Aorta (tissue), 5 donors: ENCODE data around the gene TRABD2B. TPM values are rescaled to one million over a fixed set of nuclear protein-coding genes. Genes with fewer than 3 reads are reported as not detected.

Experiments
- ATAC-seq: fragments of 200-7000 bp; cut with Tn5 transposase; one replicate; pipeline ENCODE4 v1.9.1; 2022; ENCODE audit warnings: moderate library complexity; ENCODE audit not compliant: low FRiP score
- DNase-seq, 2 donors: peaks; one replicate each; pipeline ENCODE4 v3.0.0-alpha.2; 2020
- H3K27ac ChIP-seq, 2 donors: one replicate each; pipeline ENCODE4 v1.5.1; 2013; ENCODE audit warnings: low read length in 2 of 2, mild to moderate bottlenecking in 2 of 2, moderate library complexity in 2 of 2, control low read depth in 1 of 2, inconsistent platforms in 1 of 2, low read depth in 1 of 2
- H3K27me3 ChIP-seq, 2 donors: one replicate each; pipeline ENCODE4 v1.6.1; 2013; ENCODE audit warnings: control low read depth in 1 of 2, low read length in 1 of 2, mild to moderate bottlenecking in 1 of 2, moderate library complexity in 1 of 2; ENCODE audit not compliant: insufficient read depth in 2 of 2, control insufficient read depth in 1 of 2
- H3K36me3 ChIP-seq, 2 donors: one replicate each; pipeline ENCODE4 v1.6.1; 2013; ENCODE audit warnings: control low read depth in 1 of 2, low read length in 1 of 2, mild to moderate bottlenecking in 1 of 2; ENCODE audit not compliant: insufficient read depth in 2 of 2, control insufficient read depth in 1 of 2
- H3K4me1 ChIP-seq, 2 donors: one replicate each; pipeline ENCODE4 v1.6.1; 2013; ENCODE audit warnings: low read length in 2 of 2, control low read depth in 1 of 2, mild to moderate bottlenecking in 1 of 2, moderate library complexity in 1 of 2; ENCODE audit not compliant: insufficient read depth in 2 of 2, control insufficient read depth in 1 of 2
- H3K4me3 ChIP-seq, 2 donors: one replicate each; pipeline ENCODE4 v1.5.1; 2013; ENCODE audit warnings: low read length in 2 of 2, control low read depth in 1 of 2, mild to moderate bottlenecking in 1 of 2
- H3K9me3 ChIP-seq: one replicate; pipeline ENCODE4 v1.6.1; 2013; ENCODE audit warnings: mild to moderate bottlenecking, low read length; ENCODE audit not compliant: control insufficient read depth
- WGBS, 2 donors: extraction: QIAGEN DNeasy Blood & Tissue Kit; methylation state at CpG; one replicate each; pipeline ENCODE4 v1.1.7; 2013; 5-methylcytosine and 5-hydroxymethylcytosine counted together
- intact Hi-C, 2 donors: fragments of 100-400 bp; cut with DNase I; formaldehyde crosslinking; loops; one replicate each; pipeline versions ENCODE4 v1.14.2 to v1.15.0; 2022
- polyA plus RNA-seq, 2 donors: library from polyadenylated mRNA; stranded (reverse); fragments of 200-250 nt; gene quantifications; one replicate each; pipeline ENCODE4 v1.2.3, GENCODE V29; 2013
- total RNA-seq, 2 donors: library from RNA; stranded (reverse); fragmentation: NEBNext Ultra II Directional; extraction: Animal tissue kit (Norgen Biotek cat#: 25700); gene quantifications; one replicate each; pipeline ENCODE4 v1.2.1, GENCODE V29; 2021
- donor health status: healthy with polysubstance abuse.
- donor health status: Bipolar disorder and iron deficiency.
- donor health status: DM: no; HTN: no; CAD: no.
- donor health status: DM: no; HTN: no; CAD: no.
- donor health status: DM: yes; HTN: yes; CAD: no.

Gene TRABD2B
- total and polyA plus RNA-seq, 4 donors: 6.0 to 13.3 (median 8.5) TPM

GRCh38 chr1:47998396-47998990, 1.3 kb upstream of the TRABD2B start:
- 91 to 93% methylated on average over 8 of the region's 8 CpGs for WGBS, 2 donors
- intact Hi-C loops: loop anchor here (2.0 to 5.0 kb wide), 4 partner anchors 62 to 261 kb away; no protein-coding TSS in a partner anchor
- no peaks in the 10 kb centered on the region for H3K4me1 ChIP-seq

GRCh38 chr1:47996406-47997226, 569 bp downstream of the TRABD2B start:
- peak; percentile 34 for ATAC-seq
- Histone ChIP-seq H3K27me3 (no peaks in the 10 kb centered on the region), H3K36me3 (no peaks in the 10 kb centered on the region), H3K27ac (peak overlapping the region in 1 of 2 donors; percentile 45), H3K4me3 (peak overlapping the region; percentile 80 to 92), H3K9me3 (no peaks in the 10 kb centered on the region), H3K4me1 (peaks cover 0 to 2% of the 10 kb centered on the region in 2 donors)
- peak; percentile 59 to 80 for DNase-seq
- intact Hi-C loops: loop anchor here in 1 of 2 donors (1.0 to 5.0 kb wide), 4 partner anchors 65 to 259 kb away; no protein-coding TSS in a partner anchor
- 0 to 1% methylated on average over 64 to 80 of the region's 80 CpGs for WGBS, 2 donors

More at GRCh38 chr1:47998396-47998990, 1.3 kb upstream of the TRABD2B start:
- no peaks in the 10 kb centered on the region for H3K9me3 ChIP-seq
- no peak for DNase-seq
- no peak overlapping the region for H3K4me3 ChIP-seq
- H3K36me3 ChIP-seq: no peaks in the 10 kb centered on the region
- H3K27me3 ChIP-seq: no peaks in the 10 kb centered on the region
- no peak for ATAC-seq
- no peak overlapping the region for H3K27ac ChIP-seq

- no peaks in the 10 kb centered on the region for H3K27me3 ChIP-seq
- DNase-seq: no peak
- H3K4me3 ChIP-seq: peak overlapping the region; percentile 80 to 92
- H3K36me3 ChIP-seq: peaks cover 0 to 2% of the 10 kb centered on the region in 2 donors
- no peak overlapping the region for H3K27ac ChIP-seq
- no peaks in the 10 kb centered on the region for H3K9me3 ChIP-seq
- WGBS, 2 donors: 30 to 32% methylated on average over 7 of the region's 7 CpGs
- intact Hi-C loops: loop anchor here in 1 of 2 donors (5.0 kb wide), 3 partner anchors 206 to 259 kb away; no protein-coding TSS in a partner anchor
- H3K4me1 ChIP-seq: peaks cover 0 to 2% of the 10 kb centered on the region in 2 donors
- ATAC-seq: no peak
These were observed 1.2 kb downstream of the TRABD2B start for GRCh38 chr1:47996060-47996405.

- no peak overlapping the region for H3K27ac ChIP-seq
- no peak for ATAC-seq
- no peaks in the 10 kb centered on the region for H3K9me3 ChIP-seq
- H3K27me3 ChIP-seq: no peaks in the 10 kb centered on the region
- H3K4me1 ChIP-seq: peaks cover 0 to 2% of the 10 kb centered on the region in 2 donors
- DNase-seq: no peak
- intact Hi-C loops: loop anchor here in 1 of 2 donors (5.0 kb wide), 3 partner anchors 207 to 258 kb away; no protein-coding TSS in a partner anchor
- peak overlapping the region in 1 of 2 donors; percentile 80 for H3K4me3 ChIP-seq
- 81 to 82% methylated on average over 8 of the region's 8 CpGs for WGBS, 2 donors
- peaks cover 0 to 2% of the 10 kb centered on the region in 2 donors for H3K36me3 ChIP-seq
These were observed 1.7 kb downstream of the TRABD2B start for GRCh38 chr1:47995306-47996050.

- no peak overlapping the region for H3K4me3 ChIP-seq
- DNase-seq (no peak), ATAC-seq (no peak)
- H3K27me3 ChIP-seq: no peaks in the 10 kb centered on the region
- intact Hi-C loops: no loop called here
- H3K9me3 ChIP-seq: no peaks in the 10 kb centered on the region
- H3K27ac ChIP-seq: no peak overlapping the region
- H3K36me3 ChIP-seq: peaks cover 0 to 2% of the 10 kb centered on the region in 2 donors
- 91% methylated on average over 33 to 34 of the region's 34 CpGs for WGBS, 2 donors
- H3K4me1 ChIP-seq: peaks cover 0 to 2% of the 10 kb centered on the region in 2 donors
These were observed 3.1 kb downstream of the TRABD2B start for GRCh38 chr1:47993881-47994625.

GRCh38 chr1:47993416-47993740, 3.8 kb downstream of the TRABD2B start:
- no peak overlapping the region for H3K4me3 ChIP-seq
- no peak overlapping the region for H3K27ac ChIP-seq

GRCh38 chr1:47992720-47993415, 4.3 kb downstream of the TRABD2B start:
- Histone ChIP-seq H3K4me3 (no peak overlapping the region), H3K9me3 (no peaks in the 10 kb centered on the region), H3K36me3 (peaks cover 0 to 2% of the 10 kb centered on the region in 2 donors), H3K4me1 (peaks cover 0 to 2% of the 10 kb centered on the region in 2 donors), H3K27me3 (no peaks in the 10 kb centered on the region), H3K27ac (peak overlapping the region in 1 of 2 donors; percentile 37)
- intact Hi-C loops: no loop called here
- peak; percentile 63 to 79 for DNase-seq
- WGBS, 2 donors: 16 to 24% methylated on average over 11 of the region's 11 CpGs
- ATAC-seq: peak; percentile 65

More at GRCh38 chr1:47993416-47993740, 3.8 kb downstream of the TRABD2B start:
- DNase-seq: no peak
- Histone ChIP-seq H3K9me3 (no peaks in the 10 kb centered on the region), H3K27me3 (no peaks in the 10 kb centered on the region), H3K4me1 (peaks cover 0 to 2% of the 10 kb centered on the region in 2 donors), H3K36me3 (peaks cover 0 to 2% of the 10 kb centered on the region in 2 donors)
- no peak for ATAC-seq
- intact Hi-C loops: no loop called here
- WGBS, 2 donors: 84 to 89% methylated on average over 7 of the region's 7 CpGs
